ENCODE results near the gene UGT1A1.
"Not testable (repeated sequence)": the region's sequence is repeated elsewhere in the genome, so short reads cannot be mapped to it uniquely, and the experiment has no call there.

UGT1A1 gene

DNA sequence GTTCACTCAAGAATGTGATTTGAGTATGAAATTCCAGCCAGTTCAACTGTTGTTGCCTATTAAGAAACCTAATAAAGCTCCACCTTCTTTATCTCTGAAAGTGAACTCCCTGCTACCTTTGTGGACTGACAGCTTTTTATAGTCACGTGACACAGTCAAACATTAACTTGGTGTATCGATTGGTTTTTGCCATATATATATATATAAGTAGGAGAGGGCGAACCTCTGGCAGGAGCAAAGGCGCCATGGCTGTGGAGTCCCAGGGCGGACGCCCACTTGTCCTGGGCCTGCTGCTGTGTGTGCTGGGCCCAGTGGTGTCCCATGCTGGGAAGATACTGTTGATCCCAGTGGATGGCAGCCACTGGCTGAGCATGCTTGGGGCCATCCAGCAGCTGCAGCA, at the start of gene UGT1A1:
Gene UGT1A1, plus strand, starts transcription at position 228 of the 400 bp plus-strand sequence. Its CDS starts 18 bp downstream, at position 246.
- no peak for DNase-seq (ENCODE audit: low read depth in 2 of 2)

DNA sequence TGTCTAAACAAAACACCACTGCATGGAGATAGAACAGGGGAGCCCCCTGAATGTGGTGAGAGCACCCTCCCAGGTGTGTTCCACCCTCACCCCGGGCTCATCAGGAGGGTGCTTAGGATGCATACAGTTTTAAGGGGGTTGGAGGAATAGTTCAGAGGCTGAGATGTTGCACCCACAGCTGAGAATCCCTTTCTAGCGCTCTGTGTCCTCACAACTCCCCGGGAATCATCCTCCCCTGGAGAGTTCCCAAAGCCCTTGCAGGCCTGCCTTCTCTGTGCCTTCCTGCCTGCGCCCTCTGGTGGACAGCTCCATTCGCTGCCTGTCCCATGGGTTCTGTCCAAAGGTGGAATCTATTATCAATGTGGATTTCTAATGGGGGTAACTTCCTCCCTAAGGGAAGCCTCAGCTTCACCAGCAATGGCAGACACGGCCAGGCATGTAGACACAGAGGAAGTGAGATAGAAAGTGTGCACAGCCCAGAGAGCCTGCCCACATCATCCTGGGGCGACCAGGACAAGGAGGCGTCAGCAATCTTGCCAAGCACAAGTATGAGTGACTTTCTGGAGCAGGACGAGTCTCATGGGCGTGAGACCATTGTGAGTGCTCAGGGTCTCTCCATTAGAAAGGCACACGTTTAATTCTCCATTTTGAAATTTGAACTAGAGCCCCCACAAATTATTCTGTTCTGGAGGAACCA, 48.6 kb upstream of the UGT1A1 start:
- peak; percentile 31 to 35 for DNase-seq (ENCODE audit: low read depth in 2 of 2)

DNA sequence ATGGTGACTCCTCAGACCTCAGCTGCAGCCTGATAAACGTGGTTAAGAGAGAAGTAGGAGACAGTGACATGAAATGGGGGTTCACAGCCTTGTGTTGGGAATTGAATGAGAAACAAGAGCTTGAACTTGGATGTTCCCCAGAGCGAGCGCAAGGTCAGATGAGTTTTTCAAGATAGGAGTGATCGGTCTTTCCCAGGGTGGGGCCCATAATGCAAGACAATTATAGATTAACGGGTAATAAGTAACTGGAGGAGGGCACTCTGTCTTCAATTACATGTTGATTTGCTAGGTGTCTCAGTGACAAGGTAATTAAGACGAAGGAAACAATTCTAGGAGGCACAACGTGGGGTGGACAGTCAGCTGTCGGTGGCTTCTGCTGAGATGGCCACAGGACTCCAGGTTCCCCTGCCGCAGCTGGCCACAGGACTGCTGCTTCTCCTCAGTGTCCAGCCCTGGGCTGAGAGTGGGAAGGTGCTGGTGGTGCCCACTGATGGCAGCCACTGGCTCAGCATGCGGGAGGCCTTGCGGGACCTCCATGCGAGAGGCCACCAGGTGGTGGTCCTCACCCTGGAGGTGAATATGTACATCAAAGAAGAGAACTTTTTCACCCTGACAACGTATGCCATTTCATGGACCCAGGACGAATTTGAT, 47.3 kb upstream of the UGT1A1 start, which contains the start of gene UGT1A5:
Gene UGT1A5, plus strand, starts transcription at position 297 of the 651 bp plus-strand sequence. Its CDS starts 85 bp downstream, at position 382.
- DNase-seq (ENCODE audit: low read depth in 2 of 2), result no peak

DNA sequence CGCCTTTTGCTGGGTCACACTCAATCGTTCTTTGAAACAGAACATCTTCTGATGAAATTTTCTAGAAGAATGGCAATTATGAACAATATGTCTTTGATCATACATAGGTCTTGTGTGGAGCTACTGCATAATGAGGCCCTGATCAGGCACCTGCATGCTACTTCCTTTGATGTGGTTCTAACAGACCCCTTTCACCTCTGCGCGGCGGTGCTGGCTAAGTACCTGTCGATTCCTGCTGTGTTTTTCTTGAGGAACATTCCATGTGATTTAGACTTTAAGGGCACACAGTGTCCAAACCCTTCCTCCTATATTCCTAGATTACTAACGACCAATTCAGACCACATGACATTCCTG, 46.8 kb upstream of the UGT1A1 start:
- no peak for DNase-seq (ENCODE audit: low read depth in 2 of 2)

DNA sequence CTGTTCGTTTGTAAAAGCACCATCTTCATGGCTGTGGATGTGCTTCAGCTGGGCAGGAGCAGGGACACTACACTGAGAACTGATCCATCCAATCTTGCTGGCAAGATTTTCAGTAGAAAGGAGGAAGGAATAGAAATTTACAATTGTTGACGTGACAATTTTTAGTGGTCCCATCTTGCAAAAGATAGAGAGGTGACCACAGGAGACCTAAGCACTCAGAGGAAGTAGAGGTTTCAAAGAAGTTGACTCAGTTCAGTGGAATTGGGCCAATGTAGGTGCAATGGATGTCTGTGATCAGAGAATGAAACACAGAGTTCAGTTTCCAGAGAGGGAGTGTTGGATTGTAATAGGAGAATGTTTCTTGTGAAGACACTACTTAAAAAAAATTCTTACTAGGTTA, 45.9 kb upstream of the UGT1A1 start:
- no peak for DNase-seq (ENCODE audit: low read depth in 2 of 2)

DNA sequence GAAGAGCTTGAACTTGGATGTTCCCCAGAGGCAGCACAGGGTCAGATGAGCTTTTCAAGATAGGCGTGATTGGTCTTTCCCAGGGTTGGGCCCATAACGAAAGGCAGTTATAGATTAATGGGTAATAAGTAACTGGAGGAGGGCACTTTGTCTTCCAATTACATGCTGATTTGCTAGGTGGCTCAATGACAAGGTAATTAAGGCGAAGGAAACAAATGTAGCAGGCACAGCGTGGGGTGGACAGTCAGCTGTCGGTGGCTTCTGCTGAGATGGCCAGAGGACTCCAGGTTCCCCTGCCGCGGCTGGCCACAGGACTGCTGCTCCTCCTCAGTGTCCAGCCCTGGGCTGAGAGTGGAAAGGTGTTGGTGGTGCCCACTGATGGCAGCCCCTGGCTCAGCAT, 41.5 kb upstream of the UGT1A1 start, which contains the start of gene UGT1A4:
Gene UGT1A4, plus strand, starts transcription at position 185 of the 400 bp plus-strand sequence. Its CDS starts 85 bp downstream, at position 270.
- DNase-seq (ENCODE audit: low read depth in 2 of 2), result no peak

DNA sequence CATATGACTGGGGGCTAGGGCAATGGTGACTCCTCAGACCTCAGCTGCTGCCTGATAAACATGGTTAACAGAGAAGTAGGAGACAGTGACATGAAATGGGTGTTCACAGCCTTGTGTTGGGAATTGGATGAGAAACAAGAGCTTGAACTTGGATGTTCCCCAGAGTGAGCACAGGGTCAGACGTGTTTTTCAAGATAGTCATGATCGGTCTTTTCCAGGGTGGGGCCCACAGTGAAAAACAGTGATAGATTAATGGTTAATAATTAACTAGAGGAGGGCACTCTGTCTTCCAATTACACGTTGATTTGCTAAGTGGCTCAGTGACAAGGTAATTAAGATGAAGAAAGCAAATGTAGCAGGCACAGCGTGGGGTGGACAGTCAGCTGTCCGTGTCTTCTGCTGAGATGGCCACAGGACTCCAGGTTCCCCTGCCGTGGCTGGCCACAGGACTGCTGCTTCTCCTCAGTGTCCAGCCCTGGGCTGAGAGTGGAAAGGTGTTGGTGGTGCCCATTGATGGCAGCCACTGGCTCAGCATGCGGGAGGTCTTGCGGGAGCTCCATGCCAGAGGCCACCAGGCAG, 31.3 kb upstream of the UGT1A1 start, which contains the start of gene UGT1A3:
Gene UGT1A3, plus strand, starts transcription at position 320 of the 579 bp plus-strand sequence. Its CDS starts 85 bp downstream, at position 405.
- no peak for DNase-seq (ENCODE audit: low read depth in 2 of 2)

DNA sequence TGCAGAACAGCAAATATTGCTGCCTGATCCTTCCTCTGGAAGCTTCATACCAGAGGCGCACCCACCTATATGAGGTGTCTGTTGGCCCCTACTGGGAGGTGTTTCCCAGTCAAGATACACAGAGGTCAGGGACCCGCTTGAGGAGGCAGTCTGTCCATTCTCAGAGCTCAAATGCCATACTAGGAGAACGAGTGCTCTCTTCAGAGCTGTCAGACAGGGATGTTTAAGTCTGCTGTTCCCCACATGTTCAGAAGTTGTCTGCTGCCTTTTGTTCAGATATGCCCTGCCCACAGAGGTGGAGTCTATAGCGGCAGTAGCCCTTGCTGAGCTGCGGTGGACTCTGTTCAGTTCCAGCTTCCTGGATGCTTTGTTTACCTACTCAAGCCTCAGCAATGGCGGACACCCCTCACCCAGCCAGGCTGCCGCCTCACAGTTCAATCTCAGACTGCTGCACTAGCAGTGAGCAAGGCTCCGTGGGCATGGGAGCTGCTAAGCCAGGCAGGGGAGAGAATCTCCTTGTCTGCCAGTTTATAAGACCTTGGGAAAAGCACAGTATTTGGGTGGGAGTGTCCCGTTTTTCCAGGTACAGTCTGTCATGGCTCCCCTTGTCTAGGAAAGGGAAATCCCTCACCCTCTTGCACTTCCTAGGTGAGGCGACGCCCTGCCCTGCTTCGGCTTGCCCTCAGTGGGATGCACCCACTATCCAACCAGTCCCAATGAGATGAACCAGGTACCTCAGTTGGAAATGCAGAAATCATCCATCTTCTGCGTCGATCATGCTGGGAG, 23.0 kb upstream of the UGT1A1 start:
- not testable (repeated sequence) for DNase-seq (ENCODE audit: low read depth in 2 of 2)

DNA sequence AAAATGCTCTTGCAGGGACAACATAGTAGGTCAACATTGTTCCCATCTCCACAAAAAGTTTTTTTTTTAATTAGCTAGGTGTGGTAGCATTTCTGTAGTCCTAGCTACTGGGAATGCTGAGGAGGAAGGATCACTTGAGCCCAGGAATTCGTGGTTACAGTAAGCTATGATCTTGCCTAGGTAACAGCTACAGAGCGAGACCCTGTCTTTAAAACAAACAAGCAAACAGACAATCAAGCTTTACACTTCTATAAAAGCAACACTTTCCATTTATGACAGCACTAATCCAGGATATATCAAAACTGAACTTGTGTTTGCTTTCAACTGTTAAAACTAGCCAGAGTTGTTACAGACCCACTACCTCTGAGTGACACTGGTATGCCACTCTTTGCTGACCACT, 19.2 kb upstream of the UGT1A1 start:
- DNase-seq (ENCODE audit: low read depth in 2 of 2), result no peak

DNA sequence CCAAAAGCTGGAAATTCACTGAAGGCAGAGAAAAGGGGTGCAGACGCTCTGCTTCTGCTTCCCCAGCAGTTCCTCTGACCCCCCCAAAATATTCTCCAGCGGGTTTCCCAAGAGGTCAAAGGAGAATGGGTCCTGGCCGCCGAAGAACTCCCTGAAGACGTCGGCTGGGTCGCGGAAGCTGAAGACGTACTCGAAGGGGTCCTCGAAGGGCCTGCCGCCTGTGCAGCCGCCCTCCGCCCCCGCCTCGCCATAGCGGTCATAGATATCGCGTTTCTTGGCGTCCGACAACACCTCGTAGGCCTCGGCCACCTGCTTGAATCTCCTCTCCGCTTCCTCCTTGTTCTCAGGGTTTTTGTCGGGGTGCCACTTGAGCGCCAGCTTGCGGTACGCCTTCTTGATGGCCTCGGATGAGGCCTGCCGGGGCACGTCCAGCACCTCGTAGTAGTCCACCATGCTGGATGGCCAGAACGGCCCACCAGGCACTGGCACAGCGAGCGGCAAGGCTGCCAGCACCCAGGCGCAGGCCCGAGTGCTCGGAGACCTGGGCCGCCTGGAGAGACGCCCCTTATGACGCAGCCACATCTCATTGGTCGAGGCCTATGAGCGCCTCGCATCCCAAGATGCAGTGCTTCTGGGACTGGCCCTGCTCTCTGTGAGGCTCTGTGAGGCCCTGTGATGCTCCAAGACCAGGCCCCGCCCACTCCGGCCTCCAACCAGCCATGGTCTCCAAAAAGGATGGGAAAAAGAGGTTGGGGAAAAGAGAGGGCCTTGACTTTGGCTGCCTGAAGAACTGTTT, 16.4 kb upstream of the UGT1A1 start:
- no peak for DNase-seq (ENCODE audit: low read depth in 2 of 2)

DNA sequence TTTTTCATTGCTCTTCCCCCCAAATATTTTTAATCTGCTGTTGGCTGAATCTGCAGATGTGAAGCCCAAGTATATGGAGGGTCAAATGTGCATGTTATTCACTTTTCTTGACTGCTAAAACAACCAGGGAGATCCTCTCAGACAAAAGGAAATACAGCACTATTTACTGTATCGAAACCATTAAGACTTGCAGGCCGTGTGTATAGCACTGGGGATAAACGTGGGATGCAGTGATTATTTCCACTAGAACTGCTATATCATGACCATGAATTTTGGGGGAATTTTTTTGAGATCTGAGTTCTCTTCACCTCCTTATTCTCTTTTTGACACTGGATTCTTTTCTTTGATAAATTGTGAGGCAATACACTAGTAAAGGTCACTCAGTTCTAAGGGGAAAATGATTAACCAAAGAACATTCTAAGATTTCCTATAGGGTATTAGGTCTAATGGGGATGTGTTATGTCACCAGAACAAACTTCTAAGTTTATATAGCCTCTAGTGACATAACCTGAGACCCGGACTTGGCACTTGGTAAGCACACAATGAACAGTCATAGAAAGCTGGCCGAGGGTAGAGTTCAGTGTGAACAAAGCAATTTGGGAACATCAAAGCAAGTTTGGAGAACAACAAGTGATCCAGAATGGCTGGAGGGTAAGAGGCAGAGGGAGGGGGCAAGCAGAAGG, 14.9 kb upstream of the UGT1A1 start:
- DNase-seq (ENCODE audit: low read depth in 2 of 2), result no peak

DNA sequence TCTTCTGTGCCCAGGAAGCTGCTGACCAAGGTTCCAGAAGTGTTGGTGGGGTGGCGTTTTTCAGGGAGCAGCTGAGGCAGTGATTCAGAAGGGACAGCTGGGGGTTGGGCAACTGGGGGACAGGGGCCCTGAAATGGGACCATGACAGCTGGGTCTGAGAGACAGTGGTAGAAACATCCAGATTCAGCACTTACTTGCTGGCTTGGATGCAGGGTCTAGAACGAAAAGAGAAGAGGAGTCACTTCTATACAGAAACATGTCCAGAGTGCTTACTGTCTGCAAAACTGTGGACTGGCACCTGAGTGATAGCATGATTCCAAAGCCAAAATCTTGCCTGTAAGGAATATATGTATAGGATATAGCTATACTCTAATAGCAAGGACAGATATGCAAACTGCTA, 14.2 kb upstream of the UGT1A1 start:
- DNase-seq (ENCODE audit: low read depth in 2 of 2), result not testable (repeated sequence)

DNA sequence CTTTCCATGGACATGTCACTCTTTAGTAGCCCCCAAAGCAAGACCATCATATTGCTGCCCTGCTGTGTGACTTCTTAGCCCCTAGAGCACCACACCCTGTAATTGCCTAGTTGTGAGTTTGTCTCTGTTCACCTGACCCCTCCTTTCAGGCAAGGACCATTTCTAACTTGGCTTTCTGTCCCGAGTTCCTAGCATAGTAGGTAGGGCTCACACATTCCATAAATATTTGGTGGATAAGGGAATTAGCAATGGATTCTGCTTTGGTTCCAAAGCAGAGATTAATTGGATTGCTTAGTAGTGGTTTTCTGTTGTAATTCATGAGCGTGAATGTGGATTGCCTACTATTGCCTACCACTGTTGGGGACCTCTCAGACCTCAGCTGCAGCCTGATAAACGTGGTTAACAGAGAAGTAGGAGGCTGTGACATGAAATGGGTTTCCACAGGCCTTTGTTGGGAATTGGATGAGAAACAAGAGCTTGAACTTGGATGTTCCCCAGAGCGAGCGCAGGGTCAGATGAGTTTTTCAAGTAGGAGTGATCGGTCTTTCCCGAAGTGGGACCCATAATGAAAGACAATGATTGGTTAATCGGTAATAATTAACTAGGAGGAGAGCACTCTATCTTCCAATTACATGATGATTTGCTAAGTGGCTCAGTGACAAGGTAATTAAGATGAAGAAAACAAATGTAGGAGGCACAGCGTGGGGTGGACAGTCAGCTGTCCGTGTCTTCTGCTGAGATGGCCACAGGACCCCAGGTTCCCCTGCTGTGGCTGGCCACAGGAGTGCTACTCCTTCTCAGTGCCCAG, 13.4 kb upstream of the UGT1A1 start:
- DNase-seq (ENCODE audit: low read depth in 2 of 2), result no peak

DNA sequence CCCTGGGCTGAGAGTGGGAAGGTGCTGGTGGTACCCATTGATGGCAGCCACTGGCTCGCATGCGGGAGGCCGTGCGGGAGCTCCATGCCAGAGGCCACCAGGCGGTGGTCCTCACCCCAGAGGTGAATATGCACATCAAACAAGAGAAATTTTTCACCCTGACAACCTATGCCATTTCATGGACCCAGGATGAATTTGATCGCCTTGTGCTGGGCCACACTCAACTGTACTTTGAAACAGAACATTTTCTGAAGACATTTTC, 12.9 kb upstream of the UGT1A1 start:
- no peak for DNase-seq (ENCODE audit: low read depth in 2 of 2)

DNA sequence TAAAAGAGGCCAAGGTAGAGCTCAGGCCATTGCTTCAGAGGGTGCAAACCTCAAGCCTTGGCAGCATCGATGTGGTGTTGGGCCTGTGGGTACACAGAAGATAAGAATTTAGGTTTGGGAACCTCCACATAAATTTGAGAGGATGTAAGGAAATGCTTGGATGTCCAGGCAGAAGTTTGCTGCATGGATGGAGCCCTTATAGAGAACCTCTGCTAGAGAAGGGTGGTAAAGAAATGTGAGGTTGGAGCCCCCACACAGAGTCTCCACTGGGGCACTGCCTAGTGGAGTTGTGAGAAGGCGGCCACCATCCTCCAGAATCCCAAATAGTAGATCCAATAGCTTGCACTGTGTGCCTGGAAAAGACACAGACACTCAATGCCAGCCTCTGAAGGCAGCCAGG, 9.4 kb upstream of the UGT1A1 start:
- DNase-seq (ENCODE audit: low read depth in 2 of 2), result not testable (repeated sequence)

DNA sequence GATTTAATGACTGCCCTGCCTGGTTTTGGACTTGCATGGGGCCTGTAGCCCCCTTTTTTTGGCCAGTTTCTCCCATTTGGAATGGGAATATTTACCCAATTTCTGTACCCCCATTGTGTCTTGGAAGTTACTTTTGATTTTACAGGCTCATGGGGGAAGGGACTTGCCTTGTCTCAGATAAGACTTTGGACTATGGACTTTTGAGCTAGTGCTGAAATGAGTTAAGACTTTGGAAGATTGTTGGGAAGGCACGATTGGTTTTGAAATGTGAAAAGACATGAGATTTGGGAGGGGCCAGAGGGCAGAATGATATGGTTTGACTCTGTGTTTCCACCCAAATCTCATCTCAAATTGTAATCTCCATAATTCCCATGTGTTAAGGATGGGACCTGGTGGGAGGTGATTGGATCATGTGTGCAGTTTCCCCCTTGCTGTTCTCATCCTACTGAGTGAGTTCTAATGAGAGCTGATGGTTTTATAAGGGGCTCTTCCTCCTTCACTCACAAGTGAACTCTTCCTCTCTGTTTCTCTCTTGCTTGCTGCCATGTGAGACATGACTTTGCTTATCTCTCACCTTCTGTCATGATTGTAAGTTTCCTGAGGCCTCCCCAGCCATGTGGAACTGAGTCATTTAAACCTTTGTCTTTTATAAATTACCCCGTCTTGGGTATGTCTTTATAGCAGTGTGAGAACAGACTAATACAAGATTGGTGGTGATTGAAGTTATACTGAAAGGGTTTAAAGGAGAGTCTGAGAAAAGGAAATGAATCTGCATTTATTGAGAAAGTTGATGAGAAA, 8.7 kb upstream of the UGT1A1 start:
- not testable (repeated sequence) for DNase-seq (ENCODE audit: low read depth in 2 of 2)

DNA sequence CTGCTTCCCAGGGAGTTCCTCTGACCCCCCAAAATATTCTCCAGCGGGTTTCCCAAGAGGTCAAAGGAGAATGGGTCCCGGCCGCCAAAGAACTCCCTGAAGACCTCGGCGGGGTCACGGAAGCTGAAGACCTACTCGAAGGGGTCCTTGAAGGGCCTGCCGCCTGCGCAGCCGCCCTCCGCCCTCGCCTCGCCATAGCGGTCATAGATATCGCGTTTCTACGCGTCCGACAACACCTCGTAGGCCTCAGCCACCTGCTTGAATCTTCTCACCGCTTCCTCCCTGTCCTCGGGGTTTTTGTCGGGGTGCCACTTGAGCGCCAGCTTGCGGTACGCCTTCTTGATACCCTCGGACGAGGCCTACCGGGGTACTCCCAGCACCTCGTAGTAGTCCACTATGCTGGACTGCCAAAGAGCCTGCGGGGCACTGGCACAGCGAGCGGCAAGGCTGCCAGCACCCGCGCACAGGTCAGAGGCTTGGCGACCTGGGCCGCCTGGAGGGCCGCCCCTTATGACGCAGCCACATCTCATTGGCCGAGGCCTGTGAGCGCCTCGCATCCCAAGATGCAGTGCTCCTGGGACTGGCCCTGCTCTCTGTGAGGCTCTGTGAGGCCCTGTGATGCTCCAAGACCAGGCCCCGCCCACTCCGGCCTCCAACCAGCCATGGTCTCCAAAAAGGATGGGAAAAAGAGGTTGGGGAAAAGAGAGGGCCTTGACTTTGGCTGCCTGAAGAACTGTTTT, 5.0 kb upstream of the UGT1A1 start:
- no peak for DNase-seq (ENCODE audit: low read depth in 2 of 2)

DNA sequence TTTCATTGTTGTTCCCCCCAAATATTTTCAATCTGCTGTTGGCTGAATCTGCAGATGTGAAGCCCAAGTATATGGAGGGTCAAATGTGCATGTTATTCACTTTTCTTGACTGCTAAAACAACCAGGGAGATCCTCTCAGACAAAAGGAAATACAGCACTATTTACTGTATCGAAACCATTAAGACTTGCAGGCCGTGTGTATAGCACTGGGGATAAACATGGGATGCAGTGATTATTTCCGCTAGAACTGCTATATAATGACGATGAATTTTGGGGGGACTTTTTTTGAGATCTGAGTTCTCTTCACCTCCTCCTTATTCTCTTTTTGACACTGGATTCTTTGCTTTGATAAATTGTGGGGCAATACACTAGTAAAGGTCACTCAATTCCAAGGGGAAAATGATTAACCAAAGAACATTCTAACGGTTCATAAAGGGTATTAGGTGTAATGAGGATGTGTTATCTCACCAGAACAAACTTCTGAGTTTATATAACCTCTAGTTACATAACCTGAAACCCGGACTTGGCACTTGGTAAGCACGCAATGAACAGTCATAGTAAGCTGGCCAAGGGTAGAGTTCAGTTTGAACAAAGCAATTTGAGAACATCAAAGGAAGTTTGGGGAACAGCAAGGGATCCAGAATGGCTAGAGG, 3.5 kb upstream of the UGT1A1 start:
- no peak for DNase-seq (ENCODE audit: low read depth in 2 of 2)
